Stimulated activated CD4-positive, alpha-beta T cell treated with anti-CD3 and anti-CD28 coated beads, Interleukin-4, amount 100 ng/mL, for 1 hour (primary cell): Measurements from ENCODE around the gene NPR1.
"Not testable (repeated sequence)": the region's sequence is repeated elsewhere in the genome, so short reads cannot be mapped to it uniquely, and the experiment has no call there.

Experiments used
- DNase-seq: peaks from one replicate; pipeline ENCODE4 v3.0.0-alpha.2; 2020

The NPR1 gene

GRCh38 chr1:153649863-153650235, 28.6 kb upstream of the NPR1 start:
- no peak for DNase-seq

- no peak for DNase-seq
Measured at GRCh38 chr1:153651771-153652170, 26.7 kb upstream of the NPR1 start.

GRCh38 chr1:153652805-153653500, 25.5 kb upstream of the NPR1 start:
- no peak for DNase-seq

DNA sequence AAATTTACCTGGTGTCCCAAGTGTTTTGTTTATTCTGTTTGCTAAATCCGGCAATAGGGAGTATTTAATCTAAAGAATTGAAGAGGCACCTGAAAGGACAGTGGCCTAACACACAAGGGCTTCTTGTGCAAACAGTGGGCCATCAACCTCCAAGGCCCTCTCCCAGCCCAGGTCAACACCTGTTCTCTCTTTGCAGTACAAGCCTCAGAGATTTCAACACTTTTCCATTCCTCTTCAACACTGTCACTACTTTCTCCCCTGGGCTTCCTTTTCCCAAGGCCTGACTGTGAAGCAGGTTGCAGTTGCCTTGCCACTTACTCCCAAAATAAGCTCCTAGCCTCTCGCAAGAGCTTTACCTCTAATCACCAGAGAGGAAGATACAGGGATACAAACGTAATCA, 23.2 kb upstream of the NPR1 start:
- no peak for DNase-seq

DNA sequence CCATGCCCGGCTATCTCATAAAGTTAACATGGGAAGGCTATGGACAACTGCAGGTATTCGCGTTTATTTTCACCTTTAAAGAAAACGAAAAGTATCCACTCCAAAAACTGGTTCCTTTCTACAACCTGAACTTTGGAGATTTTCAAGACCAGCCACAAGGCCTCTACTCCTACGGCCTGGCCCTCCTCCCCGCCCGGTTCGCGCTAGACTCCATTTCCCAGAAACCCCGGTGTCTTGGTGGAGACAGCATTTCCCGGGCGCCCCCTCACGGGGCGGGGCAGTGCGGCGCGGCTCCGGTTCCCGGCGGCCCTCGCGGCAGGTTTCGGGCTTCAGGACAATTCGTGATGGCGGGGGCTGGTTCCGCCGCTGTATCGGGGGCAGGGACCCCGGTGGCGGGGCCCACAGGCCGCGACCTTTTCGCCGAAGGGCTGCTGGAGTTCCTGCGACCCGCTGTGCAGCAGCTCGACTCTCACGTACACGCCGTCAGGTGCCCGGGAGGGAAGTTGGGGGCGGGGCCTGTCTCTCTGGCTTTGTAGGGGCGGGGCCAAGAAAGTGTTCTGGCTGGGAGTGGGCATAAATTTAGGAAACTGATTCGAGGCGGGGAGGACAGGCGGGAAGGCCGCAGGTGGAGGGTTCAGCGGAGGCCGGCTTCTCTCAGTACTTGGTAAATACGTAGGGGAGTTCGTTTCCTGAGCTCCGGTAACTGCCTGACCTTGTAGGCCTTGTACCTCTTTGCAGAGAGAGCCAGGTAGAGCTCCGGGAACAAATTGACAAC, 19.9 kb upstream of the NPR1 start, which contains the start of gene SNAPIN:
Gene SNAPIN (plus strand): TSS at position 304 of the 775 bp plus-strand sequence. CDS start 41 bp downstream, at position 345.
- DNase-seq, result peak; percentile 92

- no peak for DNase-seq
Measured at GRCh38 chr1:153659175-153659534, 19.3 kb upstream of the NPR1 start.

DNA sequence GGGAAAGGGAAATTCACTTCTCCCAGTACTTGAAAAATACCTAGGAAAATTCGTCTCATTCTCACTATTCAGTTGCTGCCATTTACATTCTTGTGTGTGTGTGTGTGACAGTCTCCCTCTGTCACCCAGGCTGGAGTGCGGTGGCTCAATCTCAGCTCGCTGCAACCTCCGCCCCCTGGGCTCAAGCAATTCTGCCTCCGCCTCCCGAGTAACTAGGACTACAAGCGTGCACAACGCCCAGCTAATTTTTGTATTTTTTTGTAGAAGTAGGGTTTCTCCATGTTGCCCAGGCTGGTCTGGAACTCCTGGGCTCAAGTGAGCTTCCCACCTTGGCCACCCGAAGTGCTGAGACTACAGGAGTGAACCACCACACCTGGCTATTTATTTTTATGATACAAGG, 18.8 kb upstream of the NPR1 start:
- DNase-seq, result no peak

GRCh38 chr1:153661111-153661708, 17.3 kb upstream of the NPR1 start:
- DNase-seq, result no peak

DNA sequence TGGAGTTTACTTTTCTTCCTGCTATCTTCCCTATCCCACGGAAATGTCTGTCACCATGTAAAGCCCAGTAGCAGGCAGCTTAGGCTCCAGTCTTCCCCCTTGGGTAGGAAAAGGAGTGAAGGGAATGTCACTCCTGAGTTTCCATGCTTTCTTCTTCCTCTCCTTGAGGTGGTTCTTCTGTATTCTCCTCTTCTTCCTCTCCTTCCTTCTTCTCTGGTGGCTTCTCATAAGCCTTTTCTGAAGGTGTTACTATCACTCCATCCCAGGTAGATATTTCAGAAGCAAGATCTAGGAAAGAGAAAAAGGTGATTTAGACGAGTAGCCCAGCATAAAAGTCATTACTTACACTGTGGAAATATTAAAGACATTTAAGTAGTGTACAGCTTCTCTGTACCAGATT, 16.2 kb upstream of the NPR1 start:
- DNase-seq, result no peak

GRCh38 chr1:153663211-153663610, 15.3 kb upstream of the NPR1 start:
- no peak for DNase-seq

DNA sequence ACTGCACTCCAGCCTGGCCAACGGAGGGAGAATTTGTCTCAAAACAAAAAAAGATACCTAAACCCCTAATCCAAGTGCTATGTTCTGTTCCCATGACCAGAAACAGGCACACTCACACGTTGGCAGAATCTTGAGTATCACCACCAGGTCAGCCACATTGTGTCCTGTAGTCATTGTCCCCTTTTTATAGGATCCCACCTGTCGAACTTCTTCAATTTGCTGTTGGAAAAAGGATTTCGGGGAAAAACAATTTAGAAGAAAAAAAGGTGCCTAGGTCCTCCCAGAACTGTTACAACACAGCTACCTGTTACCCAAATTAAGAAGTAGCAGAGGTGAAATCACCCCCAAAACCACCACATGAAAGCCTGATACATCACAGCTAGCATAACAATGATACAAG, 11.0 kb upstream of the NPR1 start:
- no peak for DNase-seq

DNA sequence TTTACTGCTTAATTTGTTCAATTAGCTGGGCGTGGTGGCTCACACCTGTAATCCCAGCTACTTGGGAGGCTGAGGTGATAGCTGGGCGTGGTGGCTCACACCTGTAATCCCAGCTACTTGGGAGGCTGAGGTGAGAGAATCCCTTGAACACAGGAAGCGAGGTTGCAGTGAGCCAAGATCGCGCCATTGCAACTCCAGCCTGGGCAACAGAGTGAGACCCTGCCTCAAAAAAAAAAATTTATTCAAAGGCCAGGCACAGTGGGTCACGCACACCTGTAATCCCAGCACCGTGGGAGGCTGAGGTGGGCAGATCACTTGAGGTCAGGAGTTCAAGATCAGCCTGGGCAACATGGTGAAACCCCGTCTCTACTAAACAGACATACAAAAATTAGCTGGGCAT, 9.8 kb upstream of the NPR1 start:
- not testable (repeated sequence) for DNase-seq

GRCh38 chr1:153669606-153670005, 8.9 kb upstream of the NPR1 start:
- no peak for DNase-seq

DNA sequence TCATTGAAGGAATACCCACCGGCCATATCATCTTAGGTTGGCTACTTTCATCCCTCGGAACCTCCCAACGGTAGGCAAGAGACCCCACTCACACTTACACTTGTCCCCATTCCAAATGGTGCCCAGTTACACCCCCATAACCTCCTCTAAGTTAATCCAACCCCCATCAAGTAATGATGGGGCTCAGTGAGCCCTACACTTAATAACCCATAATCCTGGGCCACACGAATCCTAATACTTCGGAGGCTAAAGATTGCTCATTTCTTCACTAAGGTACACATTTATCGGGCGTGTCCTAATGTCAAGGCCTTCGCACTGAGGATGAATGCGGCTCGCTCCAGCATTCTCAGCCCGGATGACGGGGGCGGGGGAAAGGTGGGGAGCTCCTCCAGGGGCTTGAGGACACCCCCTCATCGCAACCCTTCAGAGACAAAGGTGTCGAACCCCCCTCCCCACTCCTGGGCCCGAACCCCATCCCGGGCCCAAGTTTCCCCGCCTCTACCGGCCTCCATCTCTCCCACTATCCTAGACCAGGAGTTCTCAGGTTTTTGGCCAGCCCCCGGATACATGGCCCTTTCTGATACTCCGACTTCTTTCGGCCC, 8.1 kb upstream of the NPR1 start:
- peak; percentile 43 for DNase-seq

DNA sequence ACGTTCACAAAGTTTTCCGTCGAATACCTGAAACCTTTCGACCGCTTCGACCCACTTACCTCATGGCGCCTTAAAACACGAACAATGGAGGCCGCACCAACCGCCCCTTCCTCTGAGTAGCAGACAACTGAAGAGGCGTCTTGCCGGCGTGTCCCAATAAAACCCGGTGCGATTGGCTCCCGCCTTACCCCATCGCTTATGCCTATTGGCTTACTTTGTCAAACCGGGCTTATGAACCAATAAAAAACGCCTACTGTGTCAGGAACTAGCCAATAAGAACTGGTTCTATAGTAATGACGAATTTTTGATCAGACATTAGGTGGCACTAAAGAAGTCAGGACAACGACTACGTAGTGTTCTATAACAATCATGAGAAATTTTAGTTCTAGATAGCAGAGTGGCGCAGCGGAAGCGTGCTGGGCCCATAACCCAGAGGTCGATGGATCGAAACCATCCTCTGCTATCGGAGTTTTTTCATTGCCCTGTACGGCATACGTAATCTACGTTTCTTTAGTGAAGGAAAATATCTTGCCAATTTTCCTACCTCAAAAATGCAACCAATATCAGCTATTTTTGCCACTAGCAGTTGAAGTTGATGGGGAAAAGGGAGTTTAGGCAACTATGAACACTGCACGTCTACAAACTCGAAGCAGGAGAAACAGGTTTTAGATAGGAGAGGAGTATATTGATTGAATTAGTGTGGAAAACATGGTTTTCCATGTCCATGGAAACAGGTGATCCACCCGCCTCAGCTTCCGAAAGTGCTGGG, 7.4 kb upstream of the NPR1 start, which contains the start of gene ILF2:
Gene ILF2 (minus strand): TSS at position 135 of the 769 bp plus-strand sequence. CDS start 71 bp downstream, at position 64.
- peak; percentile 96 for DNase-seq

DNA sequence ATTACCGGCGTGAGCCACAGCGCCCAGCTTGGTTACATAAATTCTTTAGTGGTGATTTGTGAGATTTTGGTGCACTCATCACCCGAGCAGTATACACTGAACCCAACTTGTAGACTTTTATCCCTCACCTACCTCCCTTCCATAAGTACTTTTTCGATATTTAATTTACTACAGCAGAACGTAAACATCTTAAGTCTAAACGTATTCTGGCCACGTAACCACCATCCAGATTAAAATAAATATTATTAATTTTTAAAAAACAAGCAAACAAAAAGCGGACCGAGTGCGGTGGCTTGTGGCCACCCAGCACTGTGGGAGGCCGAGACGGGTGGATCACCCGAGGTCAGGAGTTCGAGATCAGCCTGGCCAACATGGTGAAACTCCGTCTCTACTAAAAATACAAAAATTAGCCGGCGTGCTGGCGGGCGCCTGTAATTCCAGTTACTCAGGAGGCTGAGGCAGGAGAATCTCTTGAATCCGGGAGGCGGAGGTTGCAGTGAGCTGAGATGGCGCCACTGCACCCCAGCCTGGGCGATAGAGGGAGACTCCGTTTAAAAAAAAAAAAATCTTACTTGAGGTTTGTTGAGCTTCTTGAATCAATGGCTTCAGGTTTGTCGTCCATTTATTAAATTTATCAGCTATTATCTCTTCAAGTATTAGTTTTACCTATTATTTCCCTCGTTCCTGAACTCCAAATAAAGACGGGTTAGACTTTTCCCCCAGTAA, 6.7 kb upstream of the NPR1 start:
- DNase-seq, result peak; percentile 51

DNA sequence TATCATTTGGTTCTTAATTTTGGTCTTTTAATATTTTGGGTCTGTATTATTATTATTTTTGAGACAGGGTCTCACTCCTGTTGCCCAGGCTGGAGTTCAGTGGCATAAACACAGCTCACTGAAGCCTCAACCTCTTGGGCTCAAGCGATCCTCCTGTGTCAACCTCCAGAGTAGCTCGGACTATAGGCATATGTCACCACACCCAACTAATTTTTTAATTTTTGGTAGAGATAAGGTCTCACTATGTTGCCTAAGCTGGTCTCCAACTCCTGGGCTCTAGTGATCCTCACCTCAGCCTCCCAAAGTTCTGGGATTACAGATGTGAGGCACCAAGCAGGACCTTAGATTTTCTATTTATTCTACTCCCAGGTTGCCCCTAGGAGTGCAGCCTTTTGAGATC, 5.0 kb upstream of the NPR1 start:
- DNase-seq, result no peak

- DNase-seq, result peak; percentile 48
Measured at GRCh38 chr1:153677718-153678518, 570 bp upstream of the NPR1 start.

- DNase-seq, result peak; percentile 34
Measured at GRCh38 chr1:153679337-153680119, 1.0 kb downstream of the NPR1 start.

DNA sequence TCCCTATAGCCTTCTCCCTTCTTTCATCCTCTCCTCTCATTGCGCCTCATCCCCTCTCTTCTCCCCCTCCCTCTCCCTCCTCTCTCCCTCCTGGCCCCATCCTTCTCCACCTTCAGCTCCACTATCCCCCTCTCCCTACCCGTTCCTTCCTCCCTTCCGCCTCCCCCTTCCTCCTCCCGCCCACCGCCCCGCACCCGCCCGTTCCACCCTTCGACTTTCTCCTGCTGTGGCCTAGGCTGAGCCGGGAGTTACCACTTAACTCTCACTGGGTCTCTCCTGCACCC, 1.6 kb downstream of the NPR1 start:
- DNase-seq, result no peak

DNA sequence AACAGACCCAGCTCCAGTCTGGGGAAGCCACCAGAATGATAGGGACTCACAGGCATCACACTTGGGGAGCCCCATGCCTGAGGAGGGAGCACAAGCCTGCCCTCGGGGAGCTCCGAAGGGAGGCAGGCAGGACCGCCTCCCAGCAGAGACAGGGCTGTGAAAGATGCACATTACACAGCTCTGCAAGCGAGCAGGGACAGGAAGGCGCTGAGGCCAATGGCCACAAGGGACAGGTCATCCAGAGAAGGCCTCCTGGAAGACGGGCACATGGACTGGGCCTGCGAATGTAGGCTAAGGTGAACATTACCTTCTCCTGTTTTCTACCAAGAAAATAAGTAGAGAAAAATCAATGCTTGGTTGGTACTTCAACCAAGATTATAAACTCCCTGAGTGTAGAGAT, 4.2 kb downstream of the NPR1 start:
- DNase-seq, result no peak
